Fibroblast of skin of left biceps (primary cell): Measurements from ENCODE around the gene TFEC.
"Not testable (repeated sequence)": the region's sequence is repeated elsewhere in the genome, so short reads cannot be mapped to it uniquely, and the experiment has no call there.

Source experiments
- DNase-seq, 2 experiments: peaks; one replicate each; pipeline ENCODE4 v3.0.0-alpha.2; 2013; ENCODE audit warnings: low read depth in 2 of 2

The TFEC gene

DNA sequence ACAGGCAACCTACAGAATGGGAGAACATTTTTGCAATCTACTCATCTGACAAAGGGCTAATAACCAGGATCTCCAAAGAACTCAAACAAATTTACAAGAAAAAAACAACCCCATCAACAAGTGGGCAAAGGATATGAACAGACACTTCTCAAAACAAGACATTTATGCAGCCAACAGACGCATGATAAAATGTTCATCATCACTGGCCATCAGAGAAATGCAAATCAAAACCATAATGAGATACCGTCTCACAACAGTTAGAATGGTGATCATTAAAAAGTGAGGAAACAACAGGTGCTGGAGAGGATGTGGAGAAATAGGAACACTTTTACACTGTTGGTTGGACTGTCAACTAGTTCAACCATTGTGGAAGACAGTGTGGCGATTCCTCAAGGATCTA, 100.8 kb downstream of the TFEC start:
- DNase-seq = not testable (repeated sequence)

DNA sequence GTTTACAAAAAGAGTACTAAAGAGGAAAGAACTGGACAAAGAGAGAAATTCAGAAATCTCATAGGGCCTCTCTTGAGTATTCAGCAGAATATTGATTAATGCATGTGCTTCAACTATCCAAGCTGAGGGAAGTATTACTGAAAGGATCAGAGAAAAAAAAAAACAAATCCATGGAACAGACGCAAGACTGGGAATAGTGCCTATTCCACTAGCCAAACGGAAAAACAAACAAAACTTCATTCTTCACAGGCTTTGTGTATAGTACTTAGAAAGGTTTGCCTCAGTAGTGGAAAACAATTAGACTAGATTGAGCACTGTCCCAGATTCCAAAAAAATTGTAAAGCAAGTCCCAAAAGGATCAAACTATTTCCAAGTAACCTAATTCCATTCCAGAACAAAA, 106.2 kb downstream of the TFEC start:
- no peak for DNase-seq

DNA sequence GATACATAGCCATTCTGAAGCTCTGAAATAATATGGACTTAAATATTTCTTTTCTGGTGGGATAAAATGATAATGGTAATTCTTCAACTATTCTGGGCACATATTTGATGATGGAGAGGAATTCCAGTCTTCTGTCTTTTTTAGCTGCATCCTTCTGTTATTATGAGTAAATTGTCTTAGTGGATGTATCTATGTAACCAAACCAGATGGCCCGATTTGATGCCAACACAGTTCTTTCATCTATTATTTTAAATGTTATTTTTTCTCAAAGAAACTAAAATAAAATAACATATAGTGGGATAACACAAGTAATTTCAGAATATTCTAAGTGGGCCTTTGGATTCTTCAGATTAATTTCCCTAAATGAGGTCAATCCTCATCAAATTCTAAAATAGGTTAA, 110.2 kb downstream of the TFEC start:
- DNase-seq = no peak

DNA sequence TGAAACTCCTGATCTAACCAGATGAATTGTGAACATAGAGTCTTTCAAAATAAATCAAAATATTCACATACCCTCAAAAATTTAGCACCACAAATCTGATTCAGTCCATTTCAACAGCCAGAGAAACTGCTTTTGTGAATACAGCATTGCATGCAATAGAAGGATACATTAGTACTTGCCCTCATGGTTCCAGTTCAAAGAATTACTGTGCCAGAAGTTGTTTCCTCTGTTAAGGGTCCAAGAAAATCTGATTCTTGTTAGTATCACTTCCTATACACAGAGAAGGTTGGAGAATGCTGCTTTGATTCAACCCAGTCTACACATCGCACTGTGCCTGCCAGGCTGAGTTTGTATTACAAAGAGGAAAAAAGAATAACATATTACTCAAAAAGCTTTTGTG, 115.6 kb downstream of the TFEC start:
- peak; percentile 28 to 43 for DNase-seq

DNA sequence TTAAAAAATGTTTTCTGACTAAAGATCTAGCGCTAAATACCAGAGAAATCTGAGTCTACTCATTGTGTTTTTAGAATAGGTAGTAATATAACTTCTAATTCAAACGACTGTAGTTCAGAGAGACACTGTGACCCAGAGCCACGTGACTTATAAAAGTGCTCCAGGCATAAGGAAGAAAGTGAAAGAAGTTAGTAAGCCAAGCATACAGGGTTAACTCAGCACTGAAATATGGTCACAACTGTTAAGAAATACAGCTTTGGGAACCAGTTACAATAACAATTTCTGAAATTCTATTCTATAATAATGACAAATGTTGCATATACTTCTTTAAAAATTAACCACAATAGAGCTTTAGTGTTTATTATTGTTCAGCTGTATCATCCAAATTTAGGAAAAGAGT, 119.1 kb downstream of the TFEC start:
- no peak for DNase-seq

DNA sequence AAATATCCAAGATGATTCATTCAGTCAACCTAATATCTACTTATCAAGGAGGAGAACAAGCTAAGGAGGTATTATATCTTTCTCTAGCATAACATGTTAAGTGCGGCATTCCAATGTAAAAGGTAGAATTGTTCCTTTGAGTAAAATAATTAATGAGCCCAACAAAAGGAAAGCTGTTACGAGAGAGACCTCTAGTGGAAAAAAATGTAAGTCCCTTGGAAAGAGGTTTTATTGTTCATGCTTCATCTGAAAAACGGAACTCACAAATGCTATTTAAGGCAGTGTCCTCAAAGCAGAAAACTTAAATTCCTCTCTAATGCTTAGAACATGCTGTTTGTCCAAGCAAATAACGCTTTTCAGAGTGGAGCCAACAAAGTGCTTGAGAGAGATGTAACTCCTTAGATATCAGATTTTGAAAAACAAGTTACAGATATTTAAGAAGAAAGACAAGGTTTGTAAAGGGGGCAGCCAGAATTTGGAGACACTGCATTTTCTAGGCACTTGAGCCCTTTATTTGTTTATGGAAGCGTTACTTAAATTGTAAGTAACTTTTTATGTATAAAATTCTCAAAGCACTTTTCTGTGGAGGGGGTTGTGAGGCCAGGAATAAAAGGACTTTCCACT, 119.9 kb downstream of the TFEC start:
- no peak for DNase-seq

DNA sequence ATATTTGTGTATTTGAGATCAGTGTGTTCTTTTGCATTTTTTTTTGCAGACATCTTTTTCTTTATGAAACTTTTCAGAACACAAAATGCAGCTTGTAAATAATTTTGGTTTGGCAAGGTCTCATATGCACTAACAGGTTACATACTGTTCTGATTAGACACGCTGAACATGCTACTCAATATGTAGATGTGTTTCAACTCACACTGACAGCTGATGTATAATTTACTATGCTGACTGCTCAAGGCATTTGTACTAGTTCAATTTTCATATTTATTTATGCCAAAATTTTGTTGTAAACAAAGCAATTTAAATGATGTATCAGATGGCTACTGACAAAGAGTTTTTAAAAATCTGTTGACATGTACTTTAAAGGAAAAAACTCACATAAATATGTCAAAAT, 123.8 kb downstream of the TFEC start:
- DNase-seq = no peak

DNA sequence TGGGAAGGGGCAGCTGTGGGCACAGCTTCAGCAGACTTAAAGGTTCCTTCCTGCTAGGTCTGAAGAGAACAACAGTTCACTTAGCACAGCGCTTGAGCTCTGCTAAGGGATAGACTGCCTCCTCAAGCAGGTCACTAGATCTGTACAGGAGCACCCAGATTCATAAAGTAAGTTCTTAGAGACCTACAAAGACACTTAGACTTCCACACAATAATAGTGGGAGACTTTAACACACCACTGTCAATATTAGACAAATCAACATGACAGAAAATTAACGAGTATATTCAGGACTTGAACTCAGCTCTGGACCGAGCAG, 140.9 kb downstream of the TFEC start:
- no peak for DNase-seq

DNA sequence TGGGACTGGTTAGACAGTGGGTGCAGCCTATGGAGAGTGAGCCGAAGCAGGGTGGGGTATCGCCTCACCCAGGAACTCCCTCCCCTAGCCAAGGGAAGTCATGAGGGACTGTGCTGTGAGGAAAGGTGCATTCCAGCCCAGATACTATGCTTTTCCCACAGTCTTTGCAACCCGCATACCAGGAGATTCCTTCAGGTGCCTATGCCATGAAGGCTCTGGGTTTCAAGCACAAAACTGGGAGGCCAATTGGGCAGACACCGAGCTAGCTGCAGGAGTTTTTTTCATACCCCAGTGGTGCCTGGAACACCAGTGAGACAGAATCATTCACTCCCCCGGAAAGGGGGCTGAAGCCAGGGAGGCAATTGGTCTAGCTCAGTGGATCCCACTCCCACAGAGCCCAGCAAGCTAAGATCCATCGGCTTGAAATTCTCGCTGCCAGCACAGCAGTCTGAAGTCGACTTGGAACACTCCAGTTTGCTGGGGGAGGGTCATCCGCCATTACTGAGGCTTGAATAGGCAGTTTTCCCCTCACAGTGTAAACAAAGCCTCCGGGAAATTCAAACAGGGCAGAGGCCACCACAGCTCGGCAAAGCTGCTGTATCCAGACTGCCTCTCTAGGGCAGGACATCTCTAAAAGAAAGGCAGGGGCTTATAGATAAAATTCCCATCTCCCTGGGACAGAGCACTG, 141.4 kb downstream of the TFEC start:
- no peak for DNase-seq

DNA sequence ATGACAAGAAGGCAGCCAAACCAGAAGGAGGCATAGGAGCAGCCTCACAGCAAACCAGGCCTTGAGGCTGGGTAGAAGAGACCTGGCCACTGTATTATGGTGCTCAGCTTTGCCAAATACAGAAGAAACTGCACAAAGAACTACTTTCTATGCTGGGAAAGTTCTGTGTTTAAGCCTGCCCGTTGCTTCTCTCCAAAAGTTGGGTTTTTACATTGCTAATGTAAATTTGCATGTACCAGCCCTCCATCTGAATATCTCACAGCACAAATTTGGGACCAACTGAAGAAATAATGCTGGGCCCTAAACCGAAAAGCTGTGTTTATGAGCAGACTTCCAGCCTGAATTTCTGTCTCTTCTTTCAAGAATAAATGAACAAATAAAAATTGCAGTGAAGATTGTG, 145.0 kb downstream of the TFEC start:
- no peak for DNase-seq
